ENCODE data around the gene TEX50. TPM values are rescaled to one million over a fixed set of nuclear protein-coding genes. Genes with fewer than 3 reads are reported as not detected.

Gene TEX50
- not detected in 2 replicates for total RNA-seq

GRCh38 chr1:173635116-173635515 is at the start of gene TEX50:
Gene TEX50 (plus strand): TSS chr1:173635338. CDS start chr1:173635522, 184 bp downstream.

GRCh38 chr1:173603056-173603591 is 32.0 kb upstream of the TEX50 start, which contains the start of gene SLC9C2:
Gene SLC9C2 (minus strand): TSS chr1:173603072. CDS start chr1:173601776, 1,296 bp downstream.

GRCh38 chr1:173669491-173669941 is 34.4 kb downstream of the TEX50 start, which contains the start of gene ANKRD45:
Gene ANKRD45 (minus strand): TSS chr1:173669851. CDS start chr1:173659418, 10,433 bp downstream.

Other genes starting within 250 kb of the TEX50 start
- 256 and 317 TPM in 2 replicates for gene PRDX6, start 158.0 kb upstream of the TEX50 start, total RNA-seq
- not detected in 2 replicates for gene SLC9C2, start 32.3 kb upstream of the TEX50 start, total RNA-seq
- 0.30 and 0.50 TPM in 2 replicates for gene ANKRD45, start 34.5 kb downstream of the TEX50 start, total RNA-seq
- gene KLHL20, start 79.6 kb downstream of the TEX50 start, total RNA-seq, result 12.5 and 19.8 TPM in 2 replicates
- gene DARS2, start 189.3 kb downstream of the TEX50 start, total RNA-seq, result 29.6 and 30.6 TPM in 2 replicates
- 22.9 and 23.8 TPM in 2 replicates for gene CENPL, start 189.5 kb downstream of the TEX50 start, total RNA-seq
- 496 and 502 TPM in 2 replicates for gene GAS5, start 232.7 kb downstream of the TEX50 start, total RNA-seq
- gene ZBTB37, start 233.0 kb downstream of the TEX50 start, total RNA-seq, result 1.2 and 1.8 TPM in 2 replicates